COLO668 (cell line): ENCODE results near the gene FRG2C.
"Not testable (repeated sequence)": the region's sequence is repeated elsewhere in the genome, so short reads cannot be mapped to it uniquely, and the experiment has no call there.

Experiments used
- DNase-seq: peaks from one replicate; lab custom pipeline; 2025; ENCODE audit not compliant: unreplicated experiment; lab: John Stamatoyannopoulos, UW

The FRG2C gene

GRCh38 chr3:75664028-75664427 is at the start of gene FRG2C:
Gene FRG2C, plus strand, starts transcription at chr3:75664328. Its CDS starts 52 bp downstream, at chr3:75664380.
- DNase-seq: not testable (repeated sequence)

GRCh38 chr3:75618666-75619305 is 45.3 kb upstream of the FRG2C start:
- peak; percentile 65 for DNase-seq

GRCh38 chr3:75619481-75620031 is 44.6 kb upstream of the FRG2C start:
- DNase-seq: peak; percentile 43

GRCh38 chr3:75621772-75622171 is 42.4 kb upstream of the FRG2C start:
- peak; percentile 75 for DNase-seq

- peak; percentile 5 for DNase-seq
Observed at GRCh38 chr3:75623656-75624055, 40.5 kb upstream of the FRG2C start.

- not testable (repeated sequence) for DNase-seq
Observed at GRCh38 chr3:75630887-75631535, 33.1 kb upstream of the FRG2C start.

GRCh38 chr3:75631541-75631940 is 32.6 kb upstream of the FRG2C start:
- no peak for DNase-seq

- not testable (repeated sequence) for DNase-seq
Observed at GRCh38 chr3:75638947-75639346, 25.2 kb upstream of the FRG2C start.

GRCh38 chr3:75641107-75641517 is 23.0 kb upstream of the FRG2C start:
- not testable (repeated sequence) for DNase-seq

GRCh38 chr3:75643031-75643800 is 20.9 kb upstream of the FRG2C start:
- not testable (repeated sequence) for DNase-seq

- not testable (repeated sequence) for DNase-seq
Observed at GRCh38 chr3:75645548-75645947, 18.6 kb upstream of the FRG2C start.

GRCh38 chr3:75650191-75650590 is 13.9 kb upstream of the FRG2C start:
- no peak for DNase-seq

GRCh38 chr3:75655101-75655904 is 8.8 kb upstream of the FRG2C start:
- not testable (repeated sequence) for DNase-seq

GRCh38 chr3:75655956-75656355 is 8.2 kb upstream of the FRG2C start:
- DNase-seq: not testable (repeated sequence)

- DNase-seq: not testable (repeated sequence)
Observed at GRCh38 chr3:75658411-75659107, 5.6 kb upstream of the FRG2C start.

GRCh38 chr3:75659108-75659433 is 5.1 kb upstream of the FRG2C start:
- not testable (repeated sequence) for DNase-seq

- DNase-seq: not testable (repeated sequence)
Observed at GRCh38 chr3:75665626-75666025, 1.5 kb downstream of the FRG2C start.

GRCh38 chr3:75667757-75668701 is 3.9 kb downstream of the FRG2C start:
- not testable (repeated sequence) for DNase-seq

GRCh38 chr3:75668759-75669347 is 4.7 kb downstream of the FRG2C start:
- not testable (repeated sequence) for DNase-seq
